Measurements from ENCODE around the gene NAA80. TPM values are rescaled to one million over a fixed set of nuclear protein-coding genes. Genes with fewer than 3 reads are reported as not detected.

Gene NAA80
- total RNA-seq, 1 donor from 2014 or later = 6.3 TPM

DNA sequence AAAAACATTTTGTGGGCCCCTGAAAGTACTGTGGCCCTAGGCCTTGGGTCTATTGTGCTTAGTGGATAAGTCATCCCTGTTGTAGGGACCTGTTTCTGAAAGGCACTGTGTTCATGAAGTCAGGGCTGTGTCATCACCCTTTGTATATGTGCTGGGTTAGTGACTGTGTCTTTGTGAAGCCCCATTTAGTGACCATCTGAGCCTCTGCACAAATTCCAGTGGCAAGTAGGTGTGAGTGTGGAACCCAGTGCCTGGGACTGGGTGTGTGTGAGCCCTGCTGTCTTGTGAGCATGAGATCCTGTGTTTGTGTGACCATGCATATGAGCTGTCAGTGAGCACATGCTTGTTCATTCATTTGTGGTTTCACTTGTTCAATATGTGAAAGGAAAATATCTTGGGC is 5.4 kb upstream of the NAA80 start:
- H3K27me3 Mint-ChIP-seq (ENCODE audit: low read depth, unreplicated experiment) = no peaks in the 10 kb centered on the region
- H3K36me3 Mint-ChIP-seq (ENCODE audit: low read depth, unreplicated experiment) = peaks cover 6% of the 10 kb centered on the region
- no peak overlapping the region for H3K27ac Mint-ChIP-seq (ENCODE audit: unreplicated experiment)
- DNase-seq (ENCODE audit: low read depth) = no peak
- no peak overlapping the region for H3K4me3 Mint-ChIP-seq (ENCODE audit: unreplicated experiment)
- no peaks in the 10 kb centered on the region for H3K27me3 ChIP-seq (ENCODE audit: insufficient read depth, low read length)
- H3K4me1 ChIP-seq (ENCODE audit: insufficient read depth, low read length) = peaks cover 8% of the 10 kb centered on the region
- H3K4me1 Mint-ChIP-seq (ENCODE audit: low read depth, unreplicated experiment) = peaks cover 8% of the 10 kb centered on the region
- no peak overlapping the region for H3K4me2 ChIP-seq (ENCODE audit: low read length)
- no peak overlapping the region for H2AFZ ChIP-seq (ENCODE audit: low read depth, low read length)
- no peaks in the 10 kb centered on the region for H3K9me3 Mint-ChIP-seq (ENCODE audit: unreplicated experiment)
- no peak for TF ChIP-seq EZH2 (IDR thresholded peaks at IDR 0.05; ENCODE audit: insufficient read depth, low read length)
- TF ChIP-seq, protein P1, sequence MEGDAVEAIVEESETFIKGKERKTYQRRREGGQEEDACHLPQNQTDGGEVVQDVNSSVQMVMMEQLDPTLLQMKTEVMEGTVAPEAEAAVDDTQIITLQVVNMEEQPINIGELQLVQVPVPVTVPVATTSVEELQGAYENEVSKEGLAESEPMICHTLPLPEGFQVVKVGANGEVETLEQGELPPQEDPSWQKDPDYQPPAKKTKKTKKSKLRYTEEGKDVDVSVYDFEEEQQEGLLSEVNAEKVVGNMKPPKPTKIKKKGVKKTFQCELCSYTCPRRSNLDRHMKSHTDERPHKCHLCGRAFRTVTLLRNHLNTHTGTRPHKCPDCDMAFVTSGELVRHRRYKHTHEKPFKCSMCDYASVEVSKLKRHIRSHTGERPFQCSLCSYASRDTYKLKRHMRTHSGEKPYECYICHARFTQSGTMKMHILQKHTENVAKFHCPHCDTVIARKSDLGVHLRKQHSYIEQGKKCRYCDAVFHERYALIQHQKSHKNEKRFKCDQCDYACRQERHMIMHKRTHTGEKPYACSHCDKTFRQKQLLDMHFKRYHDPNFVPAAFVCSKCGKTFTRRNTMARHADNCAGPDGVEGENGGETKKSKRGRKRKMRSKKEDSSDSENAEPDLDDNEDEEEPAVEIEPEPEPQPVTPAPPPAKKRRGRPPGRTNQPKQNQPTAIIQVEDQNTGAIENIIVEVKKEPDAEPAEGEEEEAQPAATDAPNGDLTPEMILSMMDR (IDR thresholded peaks at IDR 0.05; ENCODE audit: insufficient read depth, low read depth, low read length) = no peak
- H3K79me2 ChIP-seq (ENCODE audit: insufficient read depth, low read length) = no peaks in the 10 kb centered on the region
- H3K27ac ChIP-seq (ENCODE audit: low read depth, low read length) = no peak overlapping the region
- no peak overlapping the region for H3K4me3 ChIP-seq (ENCODE audit: insufficient read depth, low read depth, low read length)
- H3K9ac ChIP-seq (ENCODE audit: low read length) = no peak overlapping the region
- H3K9me3 ChIP-seq (ENCODE audit: insufficient read depth, low read depth, low read length) = peaks cover 2% of the 10 kb centered on the region
- no peaks in the 10 kb centered on the region for H4K20me1 ChIP-seq (ENCODE audit: insufficient read depth, low read length)
- no peaks in the 10 kb centered on the region for H3K36me3 ChIP-seq (ENCODE audit: insufficient read depth, low read length)
- FAIRE-seq = no peak

DNA sequence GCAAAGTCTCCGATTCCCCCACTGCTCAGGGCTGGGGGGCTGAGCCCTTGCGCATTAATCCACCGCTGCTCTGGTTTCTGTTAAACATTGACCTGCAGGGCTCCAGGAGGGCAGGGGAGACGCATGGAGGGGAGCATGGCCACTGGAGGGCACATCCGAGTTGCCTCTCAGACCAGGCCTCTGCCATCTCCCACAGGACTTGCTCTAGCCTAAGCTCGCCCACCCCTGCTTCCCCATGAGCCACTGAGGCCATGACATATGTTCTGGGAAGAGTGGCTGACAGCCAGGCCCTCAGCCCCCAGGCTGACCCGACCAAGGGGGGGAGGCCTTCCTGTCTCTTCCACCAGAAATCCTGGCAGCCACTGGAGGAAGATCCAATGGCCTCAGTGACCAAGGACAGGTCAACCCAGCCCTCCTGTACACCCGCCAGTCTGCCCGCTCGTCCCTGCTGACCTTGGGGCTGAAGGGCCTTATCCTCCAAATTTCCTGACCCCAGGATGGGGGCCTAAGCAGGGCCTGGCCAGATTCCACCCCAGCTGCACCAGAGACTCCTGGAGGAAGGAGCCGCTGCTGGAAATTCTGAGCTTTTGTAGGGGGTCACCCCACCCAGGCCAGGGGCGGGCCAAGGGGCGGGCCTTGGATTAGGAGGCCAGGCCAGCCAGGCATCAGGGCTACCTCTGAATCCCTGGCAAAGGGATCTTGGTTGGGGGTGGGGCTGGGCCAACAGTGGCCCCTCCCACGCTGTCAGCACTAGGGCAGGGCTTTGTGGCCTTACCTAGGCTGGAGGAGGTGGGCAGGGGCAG is 4.0 kb upstream of the NAA80 start, which contains the start of gene HYAL1:
HYAL1 (minus strand) TSS at position 562 of the 803 bp plus-strand sequence. CDS start 618 bp downstream, outside the sequence.
- H3K27ac ChIP-seq (ENCODE audit: low read depth, low read length) = no peak within 1 kb of the TSS
- H2AFZ ChIP-seq (ENCODE audit: low read depth, low read length) = no peak within 1 kb of the TSS
- Mint-ChIP-seq H3K4me3 (ENCODE audit: unreplicated experiment) (no peak within 1 kb of the TSS), H3K27me3 (ENCODE audit: low read depth, unreplicated experiment) (no peaks in the 10 kb centered on the region), H3K9me3 (ENCODE audit: unreplicated experiment) (no peaks in the 10 kb centered on the region), H3K4me1 (ENCODE audit: low read depth, unreplicated experiment) (peaks cover 8% of the 10 kb centered on the region), H3K27ac (ENCODE audit: unreplicated experiment) (peak within 1 kb of the TSS; percentile 69), H3K36me3 (ENCODE audit: low read depth, unreplicated experiment) (peaks cover 4% of the 10 kb centered on the region)
- no peaks in the 10 kb centered on the region for H3K36me3 ChIP-seq (ENCODE audit: insufficient read depth, low read length)
- H3K4me2 ChIP-seq (ENCODE audit: low read length) = no peak within 1 kb of the TSS
- no peak within 1 kb of the TSS for H3K9ac ChIP-seq (ENCODE audit: low read length)
- H3K4me1 ChIP-seq (ENCODE audit: insufficient read depth, low read length) = peaks cover 15% of the 10 kb centered on the region
- H3K4me3 ChIP-seq (ENCODE audit: insufficient read depth, low read depth, low read length) = no peak within 1 kb of the TSS
- FAIRE-seq = no peak
- TF ChIP-seq, protein P1 (IDR thresholded peaks at IDR 0.05; ENCODE audit: insufficient read depth, low read depth, low read length) = no peak
- TF ChIP-seq EZH2 (IDR thresholded peaks at IDR 0.05; ENCODE audit: insufficient read depth, low read length) = no peak
- H3K27me3 ChIP-seq (ENCODE audit: insufficient read depth, low read length) = no peaks in the 10 kb centered on the region
- H4K20me1 ChIP-seq (ENCODE audit: insufficient read depth, low read length) = no peaks in the 10 kb centered on the region
- no peaks in the 10 kb centered on the region for H3K79me2 ChIP-seq (ENCODE audit: insufficient read depth, low read length)
- DNase-seq (ENCODE audit: low read depth) = no peak
- no peaks in the 10 kb centered on the region for H3K9me3 ChIP-seq (ENCODE audit: insufficient read depth, low read depth, low read length)

Data from astrocyte (in vitro differentiated cells and primary cell).